Skin of body (tissue), 2 donors: Measurements from ENCODE around the gene IRX6. TPM values are rescaled to one million over a fixed set of nuclear protein-coding genes. Genes with fewer than 3 reads are reported as not detected.

ENCODE experiments used
- DNase-seq: peaks from one replicate; lab custom pipeline; 2025; lab: John Stamatoyannopoulos, UW
- total RNA-seq: library from RNA; depleted of rRNA; stranded (reverse); fragments of >200 nt; gene quantifications from one replicate; pipeline ENCODE4 v1.2.3, GENCODE V29; 2014

Gene IRX6
- 3.1 TPM for total RNA-seq

GRCh38 chr16:55323637-55324271 lies at the start of gene IRX6:
Gene IRX6 (plus strand): TSS chr16:55324203. CDS start chr16:55325092, 889 bp downstream.
- DNase-seq: peak; percentile 46

- no peak for DNase-seq
Measured at GRCh38 chr16:55274391-55274790, 49.6 kb upstream of the IRX6 start.

GRCh38 chr16:55275167-55275566 lies 48.8 kb upstream of the IRX6 start:
- no peak for DNase-seq

- no peak for DNase-seq
Measured at GRCh38 chr16:55275869-55276268, 48.1 kb upstream of the IRX6 start.

- DNase-seq: no peak
Measured at GRCh38 chr16:55277536-55277935, 46.5 kb upstream of the IRX6 start.

GRCh38 chr16:55279598-55279997 lies 44.4 kb upstream of the IRX6 start:
- no peak for DNase-seq

GRCh38 chr16:55280587-55280986 lies 43.4 kb upstream of the IRX6 start:
- no peak for DNase-seq

- no peak for DNase-seq
Measured at GRCh38 chr16:55282441-55282840, 41.6 kb upstream of the IRX6 start.

GRCh38 chr16:55283812-55284717 lies 39.9 kb upstream of the IRX6 start:
- no peak for DNase-seq

- DNase-seq: no peak
Measured at GRCh38 chr16:55284718-55285099, 39.3 kb upstream of the IRX6 start.

- DNase-seq: no peak
Measured at GRCh38 chr16:55285586-55285985, 38.4 kb upstream of the IRX6 start.

GRCh38 chr16:55289353-55289752 lies 34.6 kb upstream of the IRX6 start:
- DNase-seq: no peak

- no peak for DNase-seq
Measured at GRCh38 chr16:55291847-55292246, 32.2 kb upstream of the IRX6 start.

- DNase-seq: no peak
Measured at GRCh38 chr16:55292491-55292890, 31.5 kb upstream of the IRX6 start.

- no peak for DNase-seq
Measured at GRCh38 chr16:55294129-55294528, 29.9 kb upstream of the IRX6 start.

- no peak for DNase-seq
Measured at GRCh38 chr16:55294931-55295342, 29.1 kb upstream of the IRX6 start.

GRCh38 chr16:55297062-55297909 lies 26.7 kb upstream of the IRX6 start:
- DNase-seq: no peak

- no peak for DNase-seq
Measured at GRCh38 chr16:55297910-55298479, 26.0 kb upstream of the IRX6 start.

- DNase-seq: no peak
Measured at GRCh38 chr16:55301385-55302008, 22.5 kb upstream of the IRX6 start.

- no peak for DNase-seq
Measured at GRCh38 chr16:55302635-55303034, 21.4 kb upstream of the IRX6 start.

GRCh38 chr16:55308973-55309372 lies 15.0 kb upstream of the IRX6 start:
- no peak for DNase-seq
